ENCODE results near the gene CARNS1.
"Not testable (repeated sequence)": the region's sequence is repeated elsewhere in the genome, so short reads cannot be mapped to it uniquely, and the experiment has no call there.

Gene CARNS1

GRCh38 chr11:67463680-67464410 is 48.4 kb downstream of the CARNS1 start:
- Histone ChIP-seq H3K27me3 (ENCODE audit: control insufficient read depth, insufficient read depth, low read length) (no peaks in the 10 kb centered on the region), H3K27ac (ENCODE audit: low read length) (no peak overlapping the region), H3K9me3 (ENCODE audit: control insufficient read depth, low read depth, low read length) (no peaks in the 10 kb centered on the region), H3K4me1 (ENCODE audit: control insufficient read depth, low read depth, low read length) (peaks cover 7% of the 10 kb centered on the region), H3K36me3 (ENCODE audit: control insufficient read depth, low read depth, low read length) (no peaks in the 10 kb centered on the region), H3K4me3 (ENCODE audit: low read length) (peak overlapping the region; percentile 86), H3K9ac (ENCODE audit: low read length) (no peak overlapping the region)

GRCh38 chr11:67464411-67465188 is 49.1 kb downstream of the CARNS1 start:
- peaks cover 7% of the 10 kb centered on the region for H3K4me1 ChIP-seq (ENCODE audit: control insufficient read depth, low read depth, low read length)

DNA sequence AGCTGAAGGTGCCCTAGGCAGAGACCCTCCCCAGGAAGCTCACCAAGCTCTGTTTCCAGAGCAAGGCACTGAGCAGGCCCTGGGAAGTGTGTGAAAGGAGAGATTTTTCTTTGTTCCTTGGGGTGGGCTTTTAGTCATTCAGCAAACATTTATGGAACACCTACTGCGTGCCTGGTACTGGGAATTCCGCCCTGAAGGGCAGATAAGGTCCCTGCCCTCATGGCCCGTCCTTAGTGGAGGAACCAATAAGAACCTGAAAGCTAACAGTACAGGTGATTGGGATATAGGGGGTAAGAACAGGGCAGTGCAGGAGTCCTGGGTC is 49.7 kb downstream of the CARNS1 start:
- peaks cover 7% of the 10 kb centered on the region for H3K4me1 ChIP-seq (ENCODE audit: control insufficient read depth, low read depth, low read length)
- H3K36me3 ChIP-seq (ENCODE audit: control insufficient read depth, low read depth, low read length), result no peaks in the 10 kb centered on the region
- H3K4me3 ChIP-seq (ENCODE audit: low read length), result peak overlapping the region; percentile 86
- peak overlapping the region; percentile 84 for H3K27ac ChIP-seq (ENCODE audit: low read length)
- no peaks in the 10 kb centered on the region for H3K9me3 ChIP-seq (ENCODE audit: control insufficient read depth, low read depth, low read length)
- no peaks in the 10 kb centered on the region for H3K27me3 ChIP-seq (ENCODE audit: control insufficient read depth, insufficient read depth, low read length)
- peak overlapping the region; percentile 91 for H3K9ac ChIP-seq (ENCODE audit: low read length)

More at GRCh38 chr11:67464411-67465188, 49.1 kb downstream of the CARNS1 start:
- H3K27me3 ChIP-seq (ENCODE audit: control insufficient read depth, insufficient read depth, low read length), result no peaks in the 10 kb centered on the region
- H3K9me3 ChIP-seq (ENCODE audit: control insufficient read depth, low read depth, low read length), result no peaks in the 10 kb centered on the region
- no peaks in the 10 kb centered on the region for H3K36me3 ChIP-seq (ENCODE audit: control insufficient read depth, low read depth, low read length)
- H3K9ac ChIP-seq (ENCODE audit: low read length), result peak overlapping the region; percentile 91
- H3K27ac ChIP-seq (ENCODE audit: low read length), result peak overlapping the region; percentile 84
- peak overlapping the region; percentile 86 for H3K4me3 ChIP-seq (ENCODE audit: low read length)

DNA sequence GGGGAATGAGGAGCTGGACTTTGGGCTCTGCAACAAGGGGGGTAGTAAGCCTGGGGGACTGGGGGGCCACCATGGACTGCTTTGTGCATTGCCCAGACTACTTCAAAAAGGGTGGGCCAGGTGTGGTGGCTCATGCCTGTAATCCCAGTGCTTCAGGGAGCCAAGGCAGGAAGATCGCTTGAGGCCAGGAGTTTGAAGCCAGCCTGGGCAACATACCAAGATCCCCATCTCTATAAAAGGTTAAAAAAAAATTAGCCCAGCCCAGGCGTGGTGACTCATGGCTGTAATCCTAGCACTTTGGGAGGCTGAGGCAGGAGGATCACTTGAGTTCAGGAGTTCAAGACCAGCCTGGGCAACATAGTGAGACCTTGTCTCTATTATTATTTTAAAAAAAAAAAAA is 50.1 kb downstream of the CARNS1 start:
- Histone ChIP-seq H3K9ac (ENCODE audit: low read length) (peak overlapping the region; percentile 91), H3K27ac (ENCODE audit: low read length) (peak overlapping the region; percentile 84), H3K4me3 (ENCODE audit: low read length) (peak overlapping the region; percentile 86)
- not testable (repeated sequence) for H3K9me3 ChIP-seq (ENCODE audit: control insufficient read depth, low read depth, low read length); H3K4me1 ChIP-seq (ENCODE audit: control insufficient read depth, low read depth, low read length); H3K36me3 ChIP-seq (ENCODE audit: control insufficient read depth, low read depth, low read length); H3K27me3 ChIP-seq (ENCODE audit: control insufficient read depth, insufficient read depth, low read length)

DNA sequence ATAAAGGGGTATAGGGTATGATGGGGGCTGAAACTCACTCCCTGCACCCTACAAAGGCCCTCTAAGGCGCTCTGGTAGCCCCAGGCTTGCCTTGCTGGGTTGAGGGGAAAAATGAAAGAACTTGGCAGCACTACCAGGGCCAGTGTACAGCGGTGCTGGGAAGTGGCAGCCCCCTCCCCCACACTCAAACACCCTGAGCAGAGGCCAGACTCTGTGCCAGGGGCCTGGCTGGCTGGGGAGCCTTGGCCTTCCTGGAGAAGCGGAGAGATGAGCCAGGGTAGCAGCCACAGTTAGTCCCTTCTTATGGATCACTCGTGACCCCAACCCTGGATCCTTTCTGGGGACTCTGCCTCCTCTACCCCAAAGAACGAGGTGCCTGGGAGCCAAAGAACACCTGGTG is 50.9 kb downstream of the CARNS1 start:
- H3K27me3 ChIP-seq (ENCODE audit: control insufficient read depth, insufficient read depth, low read length), result no peaks in the 10 kb centered on the region
- no peak overlapping the region for H3K27ac ChIP-seq (ENCODE audit: low read length)
- no peaks in the 10 kb centered on the region for H3K9me3 ChIP-seq (ENCODE audit: control insufficient read depth, low read depth, low read length)
- H3K4me1 ChIP-seq (ENCODE audit: control insufficient read depth, low read depth, low read length), result peaks cover 7% of the 10 kb centered on the region
- H3K4me3 ChIP-seq (ENCODE audit: low read length), result no peak overlapping the region
- H3K9ac ChIP-seq (ENCODE audit: low read length), result no peak overlapping the region
- no peaks in the 10 kb centered on the region for H3K36me3 ChIP-seq (ENCODE audit: control insufficient read depth, low read depth, low read length)

DNA sequence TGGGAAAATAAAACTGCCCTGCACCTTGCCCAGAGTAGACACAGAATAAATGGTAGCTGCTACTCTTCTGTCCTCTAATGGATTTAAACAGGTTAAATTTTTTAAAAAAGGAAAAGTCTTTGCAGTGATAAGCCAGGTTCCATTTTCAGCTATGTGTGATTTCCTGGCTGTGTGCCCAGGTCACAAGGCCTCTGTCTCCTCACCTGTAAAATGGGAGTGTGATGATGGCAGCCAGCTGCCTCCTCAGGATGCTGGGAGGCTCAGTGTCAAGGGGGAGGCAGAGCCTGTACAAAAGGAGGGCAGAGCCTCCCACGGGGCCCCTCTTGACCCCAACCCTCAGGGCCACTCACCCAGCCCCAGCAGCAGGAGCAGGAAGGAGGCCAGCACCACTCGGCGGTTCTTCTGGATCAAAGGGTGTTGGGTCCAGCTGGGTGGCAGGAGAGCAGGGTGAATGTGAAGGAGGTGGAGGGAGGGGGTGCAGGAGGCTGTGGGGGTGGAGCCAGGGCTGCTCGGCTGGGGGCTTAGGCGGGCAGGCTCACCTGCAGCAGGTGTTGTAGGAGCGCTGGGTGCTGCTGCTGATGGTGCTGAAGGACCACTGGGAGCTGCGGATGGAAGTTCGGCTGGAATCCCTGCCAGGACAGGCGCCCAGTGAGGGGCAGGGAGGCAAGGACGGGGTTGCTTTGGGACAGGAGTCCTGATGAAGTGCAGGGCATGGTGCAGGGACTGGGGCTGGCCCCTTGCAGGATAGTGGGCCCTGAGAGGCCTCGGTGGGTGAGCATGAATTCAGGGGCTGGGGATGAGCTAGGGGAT is 51.7 kb downstream of the CARNS1 start:
- Histone ChIP-seq H3K36me3 (ENCODE audit: control insufficient read depth, low read depth, low read length) (no peaks in the 10 kb centered on the region), H3K9me3 (ENCODE audit: control insufficient read depth, low read depth, low read length) (no peaks in the 10 kb centered on the region), H3K4me1 (ENCODE audit: control insufficient read depth, low read depth, low read length) (peaks cover 7% of the 10 kb centered on the region), H3K27ac (ENCODE audit: low read length) (no peak overlapping the region), H3K9ac (ENCODE audit: low read length) (no peak overlapping the region), H3K27me3 (ENCODE audit: control insufficient read depth, insufficient read depth, low read length) (no peaks in the 10 kb centered on the region), H3K4me3 (ENCODE audit: low read length) (no peak overlapping the region)

DNA sequence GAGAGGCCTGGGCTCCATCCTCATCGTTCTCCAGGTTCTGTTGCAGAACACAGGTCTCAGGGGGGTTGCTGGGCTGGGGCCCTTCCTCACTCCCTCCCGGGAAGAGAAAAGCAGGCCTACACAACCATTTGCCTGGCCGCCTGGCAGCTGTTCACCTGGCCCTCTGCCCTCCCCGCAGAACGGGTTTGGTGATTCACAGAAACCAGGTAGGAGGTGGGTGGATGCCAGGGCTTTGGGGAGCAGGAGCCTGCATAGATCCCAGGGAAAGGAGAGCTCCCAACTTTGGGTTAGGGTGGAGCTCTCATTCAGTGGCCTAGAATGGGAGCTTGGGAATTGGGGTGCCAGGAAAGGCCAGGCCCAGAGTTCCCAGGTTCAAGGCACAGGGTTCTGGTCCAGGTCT is 52.6 kb downstream of the CARNS1 start:
- H3K27me3 ChIP-seq (ENCODE audit: control insufficient read depth, insufficient read depth, low read length), result no peaks in the 10 kb centered on the region
- H3K4me1 ChIP-seq (ENCODE audit: control insufficient read depth, low read depth, low read length), result peaks cover 7% of the 10 kb centered on the region
- no peak overlapping the region for H3K27ac ChIP-seq (ENCODE audit: low read length)
- no peaks in the 10 kb centered on the region for H3K36me3 ChIP-seq (ENCODE audit: control insufficient read depth, low read depth, low read length)
- H3K9me3 ChIP-seq (ENCODE audit: control insufficient read depth, low read depth, low read length), result no peaks in the 10 kb centered on the region
- H3K4me3 ChIP-seq (ENCODE audit: low read length), result peak overlapping the region; percentile 78
- H3K9ac ChIP-seq (ENCODE audit: low read length), result peak overlapping the region; percentile 69

GRCh38 chr11:67468456-67468758 is 52.9 kb downstream of the CARNS1 start:
- peak overlapping the region; percentile 69 for H3K9ac ChIP-seq (ENCODE audit: low read length)
- peak overlapping the region; percentile 78 for H3K4me3 ChIP-seq (ENCODE audit: low read length)
- no peak overlapping the region for H3K27ac ChIP-seq (ENCODE audit: low read length)
- H3K36me3 ChIP-seq (ENCODE audit: control insufficient read depth, low read depth, low read length), result no peaks in the 10 kb centered on the region
- H3K27me3 ChIP-seq (ENCODE audit: control insufficient read depth, insufficient read depth, low read length), result no peaks in the 10 kb centered on the region
- H3K4me1 ChIP-seq (ENCODE audit: control insufficient read depth, low read depth, low read length), result peaks cover 7% of the 10 kb centered on the region
- H3K9me3 ChIP-seq (ENCODE audit: control insufficient read depth, low read depth, low read length), result no peaks in the 10 kb centered on the region

DNA sequence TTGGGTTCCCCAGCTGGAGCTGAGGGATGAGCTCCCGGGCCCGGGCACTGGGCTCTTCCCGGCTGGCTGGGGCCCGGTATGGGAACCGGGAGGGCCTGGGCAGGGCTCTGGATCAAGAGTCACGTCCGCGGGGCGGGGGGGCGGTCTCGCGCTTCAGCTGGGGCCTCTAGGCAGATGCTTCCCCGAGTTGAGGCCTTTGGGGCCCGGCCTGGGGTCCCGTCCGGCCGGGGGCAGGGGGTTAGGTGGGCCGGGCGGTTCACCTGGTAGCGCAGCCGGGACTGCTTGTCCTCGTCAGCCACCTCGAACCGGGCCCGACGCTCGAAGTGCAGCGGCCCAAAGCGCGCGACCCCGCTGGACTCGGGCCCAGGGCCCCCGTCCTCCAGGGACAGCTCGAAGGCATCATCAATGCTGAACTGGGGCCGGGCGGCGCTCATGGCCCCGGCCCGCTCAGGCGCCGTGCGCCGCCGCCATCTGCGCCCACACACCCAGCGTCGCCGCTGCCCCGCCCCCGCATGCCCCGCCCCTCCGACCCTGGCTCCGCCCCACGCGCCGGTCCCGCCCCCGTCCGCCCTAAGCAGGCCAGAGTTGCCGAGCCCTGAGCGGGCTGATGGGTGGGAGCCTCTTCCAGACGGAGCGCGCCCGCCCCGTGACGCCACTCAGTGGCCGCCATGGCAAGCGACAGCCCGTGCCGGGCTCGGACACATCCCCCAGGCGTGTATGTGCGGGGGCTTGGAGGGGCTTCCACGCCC is 53.5 kb downstream of the CARNS1 start, which contains the start of gene TMEM134:
TMEM134 (minus strand) TSS at position 493 of the 749 bp plus-strand sequence; CDS start at position 434, 59 bp downstream.
- no peaks in the 10 kb centered on the region for H3K9me3 ChIP-seq (ENCODE audit: control insufficient read depth, low read depth, low read length)
- no peaks in the 10 kb centered on the region for H3K27me3 ChIP-seq (ENCODE audit: control insufficient read depth, insufficient read depth, low read length)

GRCh38 chr11:67469508-67469811 is 54.0 kb downstream of the CARNS1 start:
- peak overlapping the region; percentile 28 for H3K9ac ChIP-seq (ENCODE audit: low read length)
- peak overlapping the region; percentile 68 for H3K4me3 ChIP-seq (ENCODE audit: low read length)
- H3K27ac ChIP-seq (ENCODE audit: low read length), result no peak overlapping the region
- no peaks in the 10 kb centered on the region for H3K36me3 ChIP-seq (ENCODE audit: control insufficient read depth, low read depth, low read length)
- no peaks in the 10 kb centered on the region for H3K4me1 ChIP-seq (ENCODE audit: control insufficient read depth, low read depth, low read length)
- H3K27me3 ChIP-seq (ENCODE audit: control insufficient read depth, insufficient read depth, low read length), result no peaks in the 10 kb centered on the region
- no peaks in the 10 kb centered on the region for H3K9me3 ChIP-seq (ENCODE audit: control insufficient read depth, low read depth, low read length)

More for the DNA sequence above, 53.5 kb downstream of the CARNS1 start, which contains the start of gene TMEM134:
- H3K9ac ChIP-seq (ENCODE audit: low read length), result peak within 1 kb of the TSS; percentile 69
- no peak within 1 kb of the TSS for H3K27ac ChIP-seq (ENCODE audit: low read length)
- no peaks in the 10 kb centered on the region for H3K36me3 ChIP-seq (ENCODE audit: control insufficient read depth, low read depth, low read length)
- H3K4me1 ChIP-seq (ENCODE audit: control insufficient read depth, low read depth, low read length), result peaks cover 5% of the 10 kb centered on the region
- H3K4me3 ChIP-seq (ENCODE audit: low read length), result peak within 1 kb of the TSS; percentile 78

All from iPS-18a (cell line).